Stomach smooth muscle (tissue), 2 donors: ENCODE measurements around the gene HELZ.

Source experiments
- H3K27ac ChIP-seq: one replicate; pipeline ENCODE4 v1.7.0; 2013; ENCODE audit warnings: mild to moderate bottlenecking, low read length, inconsistent platforms
- H3K27me3 ChIP-seq, 2 donors: one replicate each; pipeline ENCODE4 v1.7.0; 2013; ENCODE audit warnings: low read length in 2 of 2; ENCODE audit not compliant: insufficient read depth in 2 of 2, control insufficient read depth in 1 of 2
- H3K36me3 ChIP-seq, 2 donors: one replicate each; pipeline ENCODE4 v1.7.0; 2013; ENCODE audit warnings: low read length in 2 of 2; ENCODE audit not compliant: control insufficient read depth in 2 of 2, insufficient read depth in 2 of 2
- H3K4me1 ChIP-seq: one replicate; pipeline ENCODE4 v1.7.0; 2013; ENCODE audit warnings: low read length; ENCODE audit not compliant: control insufficient read depth, insufficient read depth
- H3K4me3 ChIP-seq, 2 donors: one replicate each; pipeline ENCODE4 v1.7.0; 2013; ENCODE audit warnings: low read length in 2 of 2
- H3K9ac ChIP-seq, 2 donors: one replicate each; pipeline ENCODE4 v1.7.0; 2013; ENCODE audit warnings: low read length in 2 of 2, mild to moderate bottlenecking in 1 of 2
- H3K9me3 ChIP-seq, 2 donors: one replicate each; pipeline ENCODE4 v1.7.0; 2013; ENCODE audit warnings: low read length in 2 of 2; ENCODE audit not compliant: control insufficient read depth in 2 of 2
- donor health status: healthy.
- donor health status: Pancreatic carcinoma.

HELZ gene

GRCh38 chr17:67054011-67054591 lies 190.9 kb downstream of the HELZ start:
- H3K9ac ChIP-seq = no peak overlapping the region
- no peaks in the 10 kb centered on the region for H3K27me3 ChIP-seq
- no peak overlapping the region for H3K4me3 ChIP-seq
- H3K36me3 ChIP-seq = no peaks in the 10 kb centered on the region
- H3K27ac ChIP-seq = no peak overlapping the region
- peaks cover 0 to 6% of the 10 kb centered on the region in 2 donors for H3K9me3 ChIP-seq
- H3K4me1 ChIP-seq = no peaks in the 10 kb centered on the region

- H3K9me3 ChIP-seq = peaks cover 0 to 9% of the 10 kb centered on the region in 2 donors
- no peak overlapping the region for H3K4me3 ChIP-seq
- H3K9ac ChIP-seq = no peak overlapping the region
- H3K27ac ChIP-seq = no peak overlapping the region
- H3K36me3 ChIP-seq = no peaks in the 10 kb centered on the region
- H3K4me1 ChIP-seq = no peaks in the 10 kb centered on the region
- no peaks in the 10 kb centered on the region for H3K27me3 ChIP-seq
These were observed 191.5 kb downstream of the HELZ start for GRCh38 chr17:67053438-67054000.

- Histone ChIP-seq H3K9ac (no peak overlapping the region), H3K27me3 (no peaks in the 10 kb centered on the region), H3K4me3 (no peak overlapping the region), H3K9me3 (peaks cover 0 to 9% of the 10 kb centered on the region in 2 donors), H3K4me1 (no peaks in the 10 kb centered on the region), H3K36me3 (no peaks in the 10 kb centered on the region), H3K27ac (no peak overlapping the region)
These were observed 192.1 kb downstream of the HELZ start for GRCh38 chr17:67052720-67053437.

- no peak overlapping the region for H3K9ac ChIP-seq
- H3K4me1 ChIP-seq = no peaks in the 10 kb centered on the region
- H3K27me3 ChIP-seq = no peaks in the 10 kb centered on the region
- H3K36me3 ChIP-seq = no peaks in the 10 kb centered on the region
- H3K9me3 ChIP-seq = peaks cover 0 to 9% of the 10 kb centered on the region in 2 donors
- no peak overlapping the region for H3K27ac ChIP-seq
- no peak overlapping the region for H3K4me3 ChIP-seq
These were observed 193.2 kb downstream of the HELZ start for GRCh38 chr17:67051837-67052236.

- H3K4me3 ChIP-seq = no peak overlapping the region
- peaks cover 0 to 9% of the 10 kb centered on the region in 2 donors for H3K9me3 ChIP-seq
- H3K4me1 ChIP-seq = no peaks in the 10 kb centered on the region
- no peaks in the 10 kb centered on the region for H3K36me3 ChIP-seq
- no peak overlapping the region for H3K9ac ChIP-seq
- H3K27ac ChIP-seq = no peak overlapping the region
- no peaks in the 10 kb centered on the region for H3K27me3 ChIP-seq
These were observed 193.8 kb downstream of the HELZ start for GRCh38 chr17:67051155-67051538.

GRCh38 chr17:67050471-67051154 lies 194.4 kb downstream of the HELZ start:
- H3K36me3 ChIP-seq = no peaks in the 10 kb centered on the region
- H3K27me3 ChIP-seq = no peaks in the 10 kb centered on the region
- H3K27ac ChIP-seq = no peak overlapping the region

GRCh38 chr17:67050066-67050465 lies 194.9 kb downstream of the HELZ start:
- H3K27ac ChIP-seq = no peak overlapping the region
- no peaks in the 10 kb centered on the region for H3K27me3 ChIP-seq
- no peak overlapping the region for H3K4me3 ChIP-seq
- H3K9me3 ChIP-seq = peaks cover 0 to 9% of the 10 kb centered on the region in 2 donors
- H3K4me1 ChIP-seq = no peaks in the 10 kb centered on the region
- no peak overlapping the region for H3K9ac ChIP-seq
- no peaks in the 10 kb centered on the region for H3K36me3 ChIP-seq

More at GRCh38 chr17:67050471-67051154, 194.4 kb downstream of the HELZ start:
- H3K9ac ChIP-seq = no peak overlapping the region
- H3K4me1 ChIP-seq = no peaks in the 10 kb centered on the region
- peaks cover 0 to 9% of the 10 kb centered on the region in 2 donors for H3K9me3 ChIP-seq
- H3K4me3 ChIP-seq = no peak overlapping the region

GRCh38 chr17:67049025-67049739 lies 195.8 kb downstream of the HELZ start:
- Histone ChIP-seq H3K9me3 (peaks cover 0 to 9% of the 10 kb centered on the region in 2 donors), H3K4me1 (no peaks in the 10 kb centered on the region), H3K36me3 (no peaks in the 10 kb centered on the region), H3K27me3 (no peaks in the 10 kb centered on the region), H3K9ac (no peak overlapping the region), H3K4me3 (no peak overlapping the region), H3K27ac (no peak overlapping the region)

GRCh38 chr17:67047382-67047781 lies 197.6 kb downstream of the HELZ start:
- no peak overlapping the region for H3K9ac ChIP-seq
- H3K27me3 ChIP-seq = no peaks in the 10 kb centered on the region
- H3K9me3 ChIP-seq = peaks cover 0 to 9% of the 10 kb centered on the region in 2 donors
- H3K4me1 ChIP-seq = no peaks in the 10 kb centered on the region
- no peaks in the 10 kb centered on the region for H3K36me3 ChIP-seq
- H3K27ac ChIP-seq = no peak overlapping the region
- H3K4me3 ChIP-seq = no peak overlapping the region

GRCh38 chr17:67046398-67046797 lies 198.6 kb downstream of the HELZ start:
- Histone ChIP-seq H3K4me3 (no peak overlapping the region), H3K36me3 (no peaks in the 10 kb centered on the region), H3K9ac (no peak overlapping the region), H3K9me3 (peaks cover 0 to 9% of the 10 kb centered on the region in 2 donors), H3K27me3 (no peaks in the 10 kb centered on the region), H3K27ac (no peak overlapping the region), H3K4me1 (no peaks in the 10 kb centered on the region)
